ENCODE results near the gene NOL12. TPM values are rescaled to one million over a fixed set of nuclear protein-coding genes. Genes with fewer than 3 reads are reported as not detected.

The NOL12 gene
- total RNA-seq, 1 donor from 2014 or later, result 39.8 TPM

DNA sequence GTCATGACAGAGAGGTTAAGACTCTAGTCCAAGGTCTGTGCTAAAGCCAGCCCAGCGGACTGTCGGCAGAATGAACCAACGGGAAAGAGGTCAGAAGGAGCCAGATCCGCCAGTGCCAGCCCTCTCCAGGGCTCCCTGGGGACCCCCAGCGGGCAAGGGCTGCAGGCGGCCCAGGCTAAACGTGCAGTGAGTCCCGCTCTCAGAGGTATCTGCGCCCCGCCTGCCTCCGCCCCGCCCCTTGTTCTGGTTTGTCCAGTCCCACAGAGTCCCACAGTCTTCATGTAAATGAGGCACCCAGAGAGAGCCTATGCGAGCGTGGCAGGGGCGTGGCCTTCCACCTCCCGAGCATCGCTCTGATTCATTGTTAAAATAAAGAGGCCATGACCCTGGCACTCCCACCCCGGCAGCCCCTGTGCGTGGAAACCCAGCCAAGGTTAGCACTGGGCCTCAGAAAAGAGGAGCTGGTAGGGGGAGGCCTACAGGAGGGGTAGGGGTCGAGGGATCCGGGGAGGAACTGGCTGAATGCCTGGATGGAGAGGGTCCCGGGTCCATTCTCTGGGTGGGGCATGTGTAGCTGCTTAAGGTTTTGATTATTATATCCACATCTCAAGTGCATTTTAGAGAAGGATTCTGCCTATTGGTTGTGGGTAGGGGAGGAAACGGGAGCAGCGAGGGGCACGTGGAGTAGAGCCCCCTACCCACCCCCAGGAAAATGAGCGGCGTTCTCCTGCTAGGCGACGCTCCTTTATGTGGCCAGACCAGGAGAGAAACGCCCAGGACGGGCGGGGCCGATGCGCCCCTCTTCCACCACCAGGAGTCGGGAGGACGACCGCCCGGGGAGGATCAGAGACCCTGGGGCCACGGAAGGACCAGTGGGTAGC is 10.8 kb downstream of the NOL12 start, which contains the start of gene TRIOBP:
TSS of gene TRIOBP (plus strand) at position 392 of the 881 bp plus-strand sequence. CDS start 4,318 bp downstream, outside the sequence.
- DNase-seq (ENCODE audit: low read depth), result peak; percentile 93
- no peaks in the 10 kb centered on the region for H3K27me3 ChIP-seq (ENCODE audit: control insufficient read depth, insufficient read depth, low read length)
- FAIRE-seq, result no peak
- peaks cover 12% of the 10 kb centered on the region for H3K36me3 ChIP-seq (ENCODE audit: control insufficient read depth, insufficient read depth, low read length)
- TF ChIP-seq, protein P1, sequence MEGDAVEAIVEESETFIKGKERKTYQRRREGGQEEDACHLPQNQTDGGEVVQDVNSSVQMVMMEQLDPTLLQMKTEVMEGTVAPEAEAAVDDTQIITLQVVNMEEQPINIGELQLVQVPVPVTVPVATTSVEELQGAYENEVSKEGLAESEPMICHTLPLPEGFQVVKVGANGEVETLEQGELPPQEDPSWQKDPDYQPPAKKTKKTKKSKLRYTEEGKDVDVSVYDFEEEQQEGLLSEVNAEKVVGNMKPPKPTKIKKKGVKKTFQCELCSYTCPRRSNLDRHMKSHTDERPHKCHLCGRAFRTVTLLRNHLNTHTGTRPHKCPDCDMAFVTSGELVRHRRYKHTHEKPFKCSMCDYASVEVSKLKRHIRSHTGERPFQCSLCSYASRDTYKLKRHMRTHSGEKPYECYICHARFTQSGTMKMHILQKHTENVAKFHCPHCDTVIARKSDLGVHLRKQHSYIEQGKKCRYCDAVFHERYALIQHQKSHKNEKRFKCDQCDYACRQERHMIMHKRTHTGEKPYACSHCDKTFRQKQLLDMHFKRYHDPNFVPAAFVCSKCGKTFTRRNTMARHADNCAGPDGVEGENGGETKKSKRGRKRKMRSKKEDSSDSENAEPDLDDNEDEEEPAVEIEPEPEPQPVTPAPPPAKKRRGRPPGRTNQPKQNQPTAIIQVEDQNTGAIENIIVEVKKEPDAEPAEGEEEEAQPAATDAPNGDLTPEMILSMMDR (IDR thresholded peaks at IDR 0.05; ENCODE audit: insufficient read depth, low read length, severe bottlenecking), result peak; percentile 53
- H3K4me3 ChIP-seq (ENCODE audit: low read depth, low read length), result no peak within 1 kb of the TSS

GRCh38 chr22:37697538-37697835 is 11.3 kb downstream of the NOL12 start:
- DNase-seq (ENCODE audit: low read depth) (no peak), FAIRE-seq (no peak)
- Histone ChIP-seq H3K4me3 (ENCODE audit: low read depth, low read length) (no peak overlapping the region), H3K27me3 (ENCODE audit: control insufficient read depth, insufficient read depth, low read length) (no peaks in the 10 kb centered on the region), H3K36me3 (ENCODE audit: control insufficient read depth, insufficient read depth, low read length) (peaks cover 10% of the 10 kb centered on the region)
- TF ChIP-seq, protein P1 (IDR thresholded peaks at IDR 0.05; ENCODE audit: insufficient read depth, low read length, severe bottlenecking), result no peak

DNA sequence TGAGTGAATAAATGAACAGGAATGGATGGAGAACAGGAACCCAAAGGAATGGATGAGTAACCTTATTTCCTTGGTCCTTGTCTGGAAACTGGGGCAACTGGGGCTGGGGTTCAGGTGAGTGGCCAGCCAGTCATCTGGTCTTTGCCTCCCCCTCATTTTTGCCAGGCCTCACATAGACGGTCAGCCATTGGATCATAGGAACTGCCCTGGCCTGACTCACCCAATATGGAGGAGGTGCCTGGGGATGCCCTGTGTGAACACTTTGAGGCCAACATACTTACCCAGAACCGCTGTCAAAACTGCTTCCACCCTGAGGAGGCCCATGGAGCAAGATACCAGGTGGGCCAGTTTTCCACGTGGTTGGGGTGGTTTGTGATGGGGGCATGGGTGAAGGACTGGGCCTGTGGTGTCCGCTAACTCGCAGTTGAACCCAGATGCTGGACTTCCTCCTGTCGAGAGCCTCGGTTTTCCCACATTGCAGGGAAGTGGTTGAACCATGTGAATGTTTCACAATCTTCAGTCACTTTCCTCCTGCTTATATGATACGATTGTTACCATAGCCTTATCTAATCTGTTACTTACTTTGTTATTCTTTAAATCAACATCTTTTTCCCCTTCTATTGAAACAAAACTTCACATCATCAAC is 15.1 kb downstream of the NOL12 start:
- no peaks in the 10 kb centered on the region for H3K36me3 ChIP-seq (ENCODE audit: control insufficient read depth, insufficient read depth, low read length)
- TF ChIP-seq, protein P1 (IDR thresholded peaks at IDR 0.05; ENCODE audit: insufficient read depth, low read length, severe bottlenecking), result no peak
- FAIRE-seq (no peak), DNase-seq (ENCODE audit: low read depth) (no peak)
- H3K4me3 ChIP-seq (ENCODE audit: low read depth, low read length), result no peak overlapping the region
- no peaks in the 10 kb centered on the region for H3K27me3 ChIP-seq (ENCODE audit: control insufficient read depth, insufficient read depth, low read length)

DNA sequence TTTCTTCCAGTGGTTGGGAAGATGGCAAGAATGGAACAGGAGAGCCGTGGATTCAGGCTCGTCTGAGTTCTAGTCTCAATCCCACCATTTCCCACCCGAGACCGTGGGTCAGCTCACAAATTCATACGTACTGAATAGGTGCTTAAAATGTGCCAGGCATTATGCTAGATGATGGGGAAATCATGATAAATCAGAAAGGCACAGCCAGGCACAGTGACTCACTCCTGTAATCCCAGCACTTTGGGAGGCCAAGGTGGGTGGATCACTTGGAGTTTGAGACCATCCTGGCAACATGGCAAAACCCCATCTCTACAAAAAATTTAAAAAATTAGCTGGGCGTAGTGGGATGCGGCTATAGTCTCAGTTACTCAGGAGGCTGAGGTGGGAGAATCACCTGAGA is 17.8 kb downstream of the NOL12 start:
- Histone ChIP-seq H3K4me3 (ENCODE audit: low read depth, low read length) (no peak overlapping the region), H3K36me3 (ENCODE audit: control insufficient read depth, insufficient read depth, low read length) (no peaks in the 10 kb centered on the region), H3K27me3 (ENCODE audit: control insufficient read depth, insufficient read depth, low read length) (no peaks in the 10 kb centered on the region)
- FAIRE-seq (no peak), DNase-seq (ENCODE audit: low read depth) (no peak)
- TF ChIP-seq, protein P1 (IDR thresholded peaks at IDR 0.05; ENCODE audit: insufficient read depth, low read length, severe bottlenecking), result no peak

GRCh38 chr22:37704645-37705044 is 18.5 kb downstream of the NOL12 start:
- Histone ChIP-seq H3K36me3 (ENCODE audit: control insufficient read depth, insufficient read depth, low read length) (no peaks in the 10 kb centered on the region), H3K4me3 (ENCODE audit: low read depth, low read length) (no peak overlapping the region), H3K27me3 (ENCODE audit: control insufficient read depth, insufficient read depth, low read length) (no peaks in the 10 kb centered on the region)
- TF ChIP-seq, protein P1 (IDR thresholded peaks at IDR 0.05; ENCODE audit: insufficient read depth, low read length, severe bottlenecking), result no peak
- DNase-seq (ENCODE audit: low read depth) (no peak), FAIRE-seq (no peak)
